ENCODE measurements around the gene BIRC2. TPM values are rescaled to one million over a fixed set of nuclear protein-coding genes. Genes with fewer than 3 reads are reported as not detected.

The BIRC2 gene
- total RNA-seq, 1 donor from 2014 or later = 53.1 TPM

GRCh38 chr11:102317768-102318103, 29.3 kb upstream of the BIRC2 start:
- Mint-ChIP-seq H3K27ac (ENCODE audit: unreplicated experiment) (no peak overlapping the region), H3K4me3 (ENCODE audit: unreplicated experiment) (peak overlapping the region; percentile 87), H3K9me3 (ENCODE audit: unreplicated experiment) (no peaks in the 10 kb centered on the region), H3K27me3 (ENCODE audit: unreplicated experiment) (no peaks in the 10 kb centered on the region), H3K4me1 (ENCODE audit: unreplicated experiment) (peaks cover 9% of the 10 kb centered on the region), H3K36me3 (ENCODE audit: low read depth, unreplicated experiment) (no peaks in the 10 kb centered on the region)
- no peak for DNase-seq (ENCODE audit: low spot score)
- TF ChIP-seq CTCF (IDR thresholded peaks at IDR 0.05; ENCODE audit: unreplicated experiment) = no peak

DNA sequence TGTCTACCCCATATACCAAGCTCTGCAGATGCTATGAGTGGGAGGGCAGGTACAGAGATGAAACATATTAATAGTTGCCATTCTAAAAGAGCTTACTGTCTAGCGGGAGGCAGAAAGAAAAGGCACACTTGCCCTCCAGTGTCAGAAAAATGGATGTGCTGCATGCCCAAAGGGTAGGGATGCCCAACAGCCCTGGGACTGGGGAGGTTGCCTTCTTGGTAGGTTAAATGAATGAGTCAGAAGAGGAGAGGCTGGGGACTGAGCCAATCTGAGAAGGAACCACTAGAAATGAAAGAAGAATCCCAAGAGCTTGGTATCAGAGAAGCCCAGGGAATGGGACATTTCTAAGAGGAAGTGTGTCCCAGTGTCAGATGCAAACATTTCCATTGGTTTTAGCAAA, 28.5 kb upstream of the BIRC2 start:
- no peaks in the 10 kb centered on the region for H3K27me3 Mint-ChIP-seq (ENCODE audit: unreplicated experiment)
- H3K36me3 Mint-ChIP-seq (ENCODE audit: low read depth, unreplicated experiment) = no peaks in the 10 kb centered on the region
- no peak overlapping the region for H3K27ac Mint-ChIP-seq (ENCODE audit: unreplicated experiment)
- H3K9me3 Mint-ChIP-seq (ENCODE audit: unreplicated experiment) = no peaks in the 10 kb centered on the region
- no peak for TF ChIP-seq CTCF (IDR thresholded peaks at IDR 0.05; ENCODE audit: unreplicated experiment)
- no peak for DNase-seq (ENCODE audit: low spot score)
- H3K4me3 Mint-ChIP-seq (ENCODE audit: unreplicated experiment) = no peak overlapping the region
- H3K4me1 Mint-ChIP-seq (ENCODE audit: unreplicated experiment) = peaks cover 9% of the 10 kb centered on the region

DNA sequence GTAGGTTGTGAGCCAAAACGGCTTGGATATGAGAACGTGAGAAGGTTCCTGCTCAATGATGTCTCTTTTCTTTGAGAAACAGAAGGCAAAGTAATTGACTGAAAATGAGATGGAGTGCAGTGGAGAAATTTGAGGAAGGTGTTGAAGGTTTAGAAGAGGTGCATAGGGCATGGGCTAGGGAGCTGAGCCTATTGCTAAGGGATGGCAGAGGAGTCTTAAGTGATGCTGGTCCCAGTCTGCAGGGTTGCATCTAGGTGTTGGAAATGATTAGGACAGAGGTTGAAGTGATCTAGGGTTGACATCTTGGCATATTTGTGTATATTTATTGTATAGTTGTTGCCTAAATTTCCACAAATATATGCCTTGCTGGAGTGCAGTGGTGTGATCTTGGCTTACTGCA, 27.5 kb upstream of the BIRC2 start:
- no peak overlapping the region for H3K4me3 Mint-ChIP-seq (ENCODE audit: unreplicated experiment)
- no peaks in the 10 kb centered on the region for H3K27me3 Mint-ChIP-seq (ENCODE audit: unreplicated experiment)
- no peaks in the 10 kb centered on the region for H3K9me3 Mint-ChIP-seq (ENCODE audit: unreplicated experiment)
- H3K36me3 Mint-ChIP-seq (ENCODE audit: low read depth, unreplicated experiment) = no peaks in the 10 kb centered on the region
- no peak for DNase-seq (ENCODE audit: low spot score)
- no peak overlapping the region for H3K27ac Mint-ChIP-seq (ENCODE audit: unreplicated experiment)
- H3K4me1 Mint-ChIP-seq (ENCODE audit: unreplicated experiment) = peaks cover 9% of the 10 kb centered on the region
- no peak for TF ChIP-seq CTCF (IDR thresholded peaks at IDR 0.05; ENCODE audit: unreplicated experiment)

DNA sequence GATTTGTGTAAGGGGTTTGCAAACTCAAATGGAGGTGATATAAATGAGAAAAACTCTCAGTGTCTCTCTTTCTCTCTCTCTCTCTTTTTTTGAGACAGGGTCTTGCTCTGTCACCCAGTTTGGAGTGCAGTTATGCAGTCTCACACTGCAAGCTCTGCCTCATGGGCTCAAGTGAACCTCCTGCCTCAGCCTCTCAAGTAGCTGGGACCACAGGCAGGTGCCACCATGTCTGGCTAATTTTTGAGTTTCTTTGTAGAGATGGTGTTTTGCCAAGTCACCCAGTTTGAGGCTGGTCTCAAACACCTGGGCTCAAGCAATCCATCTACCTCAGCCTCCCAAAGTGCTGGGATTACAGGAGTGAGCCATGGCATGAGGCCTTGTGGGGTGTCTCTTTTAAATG, 26.8 kb upstream of the BIRC2 start:
- no peak for DNase-seq (ENCODE audit: low spot score)
- no peak overlapping the region for H3K4me3 Mint-ChIP-seq (ENCODE audit: unreplicated experiment)
- H3K27me3 Mint-ChIP-seq (ENCODE audit: unreplicated experiment) = no peaks in the 10 kb centered on the region
- peaks cover 9% of the 10 kb centered on the region for H3K4me1 Mint-ChIP-seq (ENCODE audit: unreplicated experiment)
- no peak for TF ChIP-seq CTCF (IDR thresholded peaks at IDR 0.05; ENCODE audit: unreplicated experiment)
- H3K9me3 Mint-ChIP-seq (ENCODE audit: unreplicated experiment) = no peaks in the 10 kb centered on the region
- H3K27ac Mint-ChIP-seq (ENCODE audit: unreplicated experiment) = no peak overlapping the region
- H3K36me3 Mint-ChIP-seq (ENCODE audit: low read depth, unreplicated experiment) = no peaks in the 10 kb centered on the region

GRCh38 chr11:102320679-102321078, 26.3 kb upstream of the BIRC2 start:
- Mint-ChIP-seq H3K4me1 (ENCODE audit: unreplicated experiment) (peaks cover 9% of the 10 kb centered on the region), H3K36me3 (ENCODE audit: low read depth, unreplicated experiment) (no peaks in the 10 kb centered on the region), H3K27me3 (ENCODE audit: unreplicated experiment) (no peaks in the 10 kb centered on the region), H3K9me3 (ENCODE audit: unreplicated experiment) (no peaks in the 10 kb centered on the region), H3K27ac (ENCODE audit: unreplicated experiment) (no peak overlapping the region), H3K4me3 (ENCODE audit: unreplicated experiment) (no peak overlapping the region)
- no peak for DNase-seq (ENCODE audit: low spot score)
- TF ChIP-seq CTCF (IDR thresholded peaks at IDR 0.05; ENCODE audit: unreplicated experiment) = no peak

Measured in endothelial cell (in vitro differentiated cells).